Measurements from ENCODE around the gene SEMA4C.

Gene SEMA4C

DNA sequence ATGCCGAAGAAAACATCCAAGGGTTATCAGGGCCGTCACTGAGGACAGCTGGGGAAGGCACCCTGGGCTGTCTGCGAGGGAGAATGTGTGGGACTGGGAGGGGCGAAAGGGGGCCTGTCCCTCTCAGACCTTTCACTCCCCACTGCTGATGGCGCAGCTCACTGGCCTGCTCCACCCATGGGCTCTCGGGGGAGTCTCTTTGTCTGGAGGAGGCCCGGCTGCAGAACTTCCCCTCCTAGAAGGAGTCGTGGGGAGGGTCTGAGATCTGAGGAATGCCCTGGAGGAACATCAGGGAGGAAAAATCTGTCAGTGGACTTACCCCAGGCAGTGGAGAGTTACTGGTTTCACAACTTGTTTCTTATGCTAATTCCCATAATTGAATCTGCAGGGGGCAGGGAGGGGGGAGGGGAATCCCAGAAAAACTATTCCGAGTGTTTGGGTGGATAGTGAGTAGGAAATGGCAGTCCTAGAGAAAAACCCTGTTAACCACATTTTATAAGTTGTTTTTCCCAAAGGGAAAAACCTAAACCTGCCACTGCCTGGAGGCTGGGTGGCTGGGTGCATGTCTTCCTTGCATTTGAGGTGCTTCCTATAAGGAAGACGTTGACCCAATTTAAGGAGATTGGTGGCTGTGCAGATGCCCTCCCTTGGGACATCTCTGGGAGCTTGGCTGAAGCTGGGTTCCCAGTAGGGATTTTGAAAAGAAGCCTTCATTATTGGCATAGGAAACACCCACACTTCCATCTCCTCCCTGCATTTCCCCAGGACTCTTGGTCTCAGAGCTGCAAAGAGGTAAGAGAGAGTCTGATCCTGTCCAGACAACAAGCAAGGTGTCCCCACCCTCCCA is 11.7 kb upstream of the SEMA4C start:
- no peak for DNase-seq (ENCODE audit: low spot score)

- DNase-seq (ENCODE audit: low spot score), result no peak
Measured at GRCh38 chr2:96880891-96881273, 11.0 kb upstream of the SEMA4C start.

- no peak for DNase-seq (ENCODE audit: low spot score)
Measured at GRCh38 chr2:96879545-96880040, 9.7 kb upstream of the SEMA4C start.

- no peak for DNase-seq (ENCODE audit: low spot score)
Measured at GRCh38 chr2:96878796-96879544, 9.1 kb upstream of the SEMA4C start.

DNA sequence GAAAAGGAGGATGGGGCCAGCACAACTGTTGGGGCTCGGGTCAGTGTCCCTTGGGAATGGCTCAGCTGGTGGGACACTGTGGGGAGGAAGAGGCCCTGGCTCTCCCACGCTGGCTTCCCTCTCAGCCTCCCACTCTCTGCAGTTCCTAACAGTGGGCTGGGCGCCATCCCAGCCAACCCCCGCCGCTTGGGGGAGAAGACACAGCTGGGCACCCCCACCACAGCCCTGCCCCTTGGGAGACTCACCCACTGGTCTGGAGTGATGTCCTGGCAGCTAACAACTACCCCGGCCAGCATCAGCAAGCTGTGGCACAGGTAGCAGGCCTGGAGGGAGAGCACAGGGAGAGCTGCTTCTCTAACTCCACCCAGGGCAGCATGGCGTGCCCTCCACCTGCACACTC is 8.3 kb upstream of the SEMA4C start:
- DNase-seq (ENCODE audit: low spot score), result no peak

GRCh38 chr2:96877631-96878092 is 7.8 kb upstream of the SEMA4C start:
- no peak for DNase-seq (ENCODE audit: low spot score)

DNA sequence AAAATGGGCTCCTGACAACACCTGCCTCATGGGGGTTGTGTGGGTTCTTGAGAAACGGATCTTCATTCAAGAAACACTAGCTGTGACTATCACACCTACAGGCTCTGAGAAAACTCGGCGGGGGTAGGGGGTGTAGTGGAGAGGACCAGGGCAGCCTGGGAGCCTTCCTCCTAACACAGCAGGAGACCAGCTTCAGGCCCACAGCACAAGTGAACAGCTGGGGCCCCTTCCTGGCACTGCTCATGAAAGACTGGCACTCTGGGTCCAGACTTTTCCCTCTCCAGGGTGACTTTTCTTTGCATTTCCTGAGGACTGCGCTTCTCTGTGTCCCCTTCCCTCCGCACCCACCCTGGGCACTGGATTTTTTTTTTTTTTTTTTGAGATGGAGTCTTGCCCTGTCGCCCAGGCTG is 7.2 kb upstream of the SEMA4C start:
- DNase-seq (ENCODE audit: low spot score), result no peak

GRCh38 chr2:96876269-96877041 is 6.6 kb upstream of the SEMA4C start:
- DNase-seq (ENCODE audit: low spot score), result no peak

GRCh38 chr2:96875498-96876268 is 5.8 kb upstream of the SEMA4C start:
- peak; percentile 71 for DNase-seq (ENCODE audit: low spot score)

DNA sequence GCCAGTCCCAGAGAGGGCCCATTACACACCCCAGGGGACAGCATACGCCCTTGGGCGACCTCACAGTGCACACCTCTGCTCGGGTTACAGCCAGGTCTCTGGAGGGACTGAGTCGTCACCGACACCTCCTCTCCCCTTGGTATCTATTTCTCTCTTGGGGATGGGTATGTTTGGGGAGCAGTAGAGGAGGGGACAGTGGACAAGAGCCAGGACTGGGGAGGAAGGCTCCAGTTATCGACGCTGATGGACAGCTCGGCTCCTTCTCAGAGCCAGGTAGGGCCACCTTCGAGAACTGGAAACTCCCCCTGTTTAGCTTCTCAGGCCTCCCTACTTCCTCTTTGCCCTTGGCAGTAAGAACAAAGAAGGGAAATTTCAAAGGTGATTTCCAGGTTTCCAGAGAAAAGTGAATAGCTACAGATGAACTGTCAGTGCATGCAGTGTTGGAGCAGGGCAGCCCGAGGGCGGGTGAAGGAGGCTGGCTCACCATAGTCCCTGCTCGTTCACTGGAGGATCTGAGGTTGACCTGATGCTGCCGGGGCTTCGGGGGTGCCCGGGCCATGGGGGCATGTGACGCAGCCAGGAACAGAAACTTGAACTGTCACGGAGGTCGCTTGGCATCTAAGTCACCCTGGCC is 4.4 kb upstream of the SEMA4C start:
- no peak for DNase-seq (ENCODE audit: low spot score)

GRCh38 chr2:96873651-96874096 is 3.8 kb upstream of the SEMA4C start:
- DNase-seq (ENCODE audit: low spot score), result no peak

- DNase-seq (ENCODE audit: low spot score), result no peak
Measured at GRCh38 chr2:96872591-96873349, 2.9 kb upstream of the SEMA4C start.

GRCh38 chr2:96870626-96871255 is 861 bp upstream of the SEMA4C start:
- no peak for DNase-seq (ENCODE audit: low spot score)

DNA sequence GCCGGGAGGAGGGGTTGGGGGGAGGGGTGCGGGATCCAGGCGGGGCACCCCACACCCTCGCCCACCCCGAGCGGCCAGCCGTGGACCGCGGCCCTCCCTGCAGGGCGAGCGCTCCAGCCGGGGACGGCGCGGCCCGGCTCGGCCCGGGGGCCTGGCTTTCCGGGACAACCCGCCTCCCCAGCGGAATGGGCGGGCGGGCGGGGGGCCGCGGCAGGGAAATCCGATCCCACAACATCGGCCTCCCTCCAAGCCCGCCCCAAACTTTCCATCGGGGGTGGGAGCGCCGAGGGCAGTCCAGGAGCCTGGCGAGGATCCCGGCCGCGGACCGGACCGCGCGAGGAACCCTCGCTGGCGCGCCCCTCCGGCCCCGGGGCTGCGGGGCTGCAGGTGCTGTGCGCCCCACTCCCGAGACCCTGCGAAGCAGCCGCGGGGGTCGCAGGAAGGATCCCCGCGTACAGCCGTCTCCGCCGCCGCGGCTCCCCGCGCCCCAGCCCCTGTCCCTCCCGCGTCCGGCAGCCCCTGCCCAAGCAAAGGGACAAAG is 529 bp downstream of the SEMA4C start:
- DNase-seq (ENCODE audit: low spot score), result peak; percentile 69

GRCh38 chr2:96868555-96869280 is 1.2 kb downstream of the SEMA4C start:
- peak; percentile 92 for DNase-seq (ENCODE audit: low spot score)

DNA sequence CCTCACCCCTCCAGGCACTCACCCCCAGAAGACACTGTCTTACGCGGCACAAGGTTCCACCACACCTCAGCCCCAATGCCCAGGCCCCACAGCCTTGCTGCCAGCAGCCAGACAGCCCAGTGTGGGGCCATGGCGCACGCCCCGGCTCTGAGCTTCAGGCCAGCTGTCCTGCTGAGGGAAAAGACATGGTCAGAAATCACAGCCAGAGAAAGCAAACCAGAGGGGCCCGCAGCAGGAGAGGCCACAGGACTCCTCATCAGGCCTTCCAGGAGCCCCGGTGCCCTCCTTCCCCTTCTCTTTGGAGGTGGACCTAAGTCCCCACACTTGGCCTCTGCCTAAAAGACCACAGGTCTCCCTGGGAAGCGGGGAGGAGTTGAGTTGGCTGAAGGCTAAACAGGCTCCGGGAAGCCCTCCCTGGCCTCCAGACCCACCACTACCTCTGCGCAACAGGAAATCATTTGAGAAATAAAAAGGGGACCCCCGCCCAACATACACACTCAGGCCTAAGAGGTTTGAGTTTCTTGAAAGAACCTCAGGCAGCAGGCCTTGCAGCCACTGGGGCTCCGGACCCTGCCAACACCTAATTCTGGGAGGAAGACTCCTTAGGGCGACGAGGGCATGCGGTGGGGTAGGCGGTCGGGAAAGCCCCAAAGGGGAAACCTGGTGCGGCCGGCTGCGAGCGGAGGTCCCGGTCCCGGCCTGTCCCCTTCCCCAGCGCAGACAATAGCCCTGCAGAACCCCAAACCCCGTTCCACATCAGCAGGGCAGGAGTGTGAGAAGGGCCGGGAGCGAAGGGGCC is 1.9 kb downstream of the SEMA4C start:
- no peak for DNase-seq (ENCODE audit: low spot score)

- no peak for DNase-seq (ENCODE audit: low spot score)
Measured at GRCh38 chr2:96866986-96867755, 2.7 kb downstream of the SEMA4C start.
